Measurements from ENCODE around the gene SAMD1.
A peak's percentile ranks its signal among the peaks of the same experiment; 100 is the strongest.

SAMD1 gene

DNA sequence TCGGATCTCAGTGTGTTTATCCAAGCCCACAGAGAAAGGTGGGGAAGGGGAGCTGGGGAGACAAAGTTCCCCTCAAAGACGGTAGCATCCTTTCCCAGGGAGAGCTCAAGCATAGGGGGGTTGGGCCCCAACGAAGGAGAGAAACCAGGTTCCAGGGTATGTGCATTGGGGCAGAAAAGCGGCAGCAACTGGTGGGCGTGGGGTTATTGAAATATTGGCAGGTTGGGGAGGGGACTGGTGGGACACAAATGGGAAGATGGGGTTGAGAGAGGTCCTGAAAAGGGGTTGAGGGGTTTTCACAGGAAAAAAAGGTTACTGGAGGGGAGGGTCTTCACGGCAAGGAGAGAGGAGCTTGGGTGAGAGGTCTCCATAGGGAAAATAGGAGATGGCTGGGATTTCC, 44.8 kb upstream of the SAMD1 start:
- TF ChIP-seq, protein P1, sequence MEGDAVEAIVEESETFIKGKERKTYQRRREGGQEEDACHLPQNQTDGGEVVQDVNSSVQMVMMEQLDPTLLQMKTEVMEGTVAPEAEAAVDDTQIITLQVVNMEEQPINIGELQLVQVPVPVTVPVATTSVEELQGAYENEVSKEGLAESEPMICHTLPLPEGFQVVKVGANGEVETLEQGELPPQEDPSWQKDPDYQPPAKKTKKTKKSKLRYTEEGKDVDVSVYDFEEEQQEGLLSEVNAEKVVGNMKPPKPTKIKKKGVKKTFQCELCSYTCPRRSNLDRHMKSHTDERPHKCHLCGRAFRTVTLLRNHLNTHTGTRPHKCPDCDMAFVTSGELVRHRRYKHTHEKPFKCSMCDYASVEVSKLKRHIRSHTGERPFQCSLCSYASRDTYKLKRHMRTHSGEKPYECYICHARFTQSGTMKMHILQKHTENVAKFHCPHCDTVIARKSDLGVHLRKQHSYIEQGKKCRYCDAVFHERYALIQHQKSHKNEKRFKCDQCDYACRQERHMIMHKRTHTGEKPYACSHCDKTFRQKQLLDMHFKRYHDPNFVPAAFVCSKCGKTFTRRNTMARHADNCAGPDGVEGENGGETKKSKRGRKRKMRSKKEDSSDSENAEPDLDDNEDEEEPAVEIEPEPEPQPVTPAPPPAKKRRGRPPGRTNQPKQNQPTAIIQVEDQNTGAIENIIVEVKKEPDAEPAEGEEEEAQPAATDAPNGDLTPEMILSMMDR (IDR thresholded peaks at IDR 0.05; ENCODE audit: low read depth, low read length), result no peak
- Histone ChIP-seq H3K4me1 (no peaks in the 10 kb centered on the region), H3K36me3 (no peaks in the 10 kb centered on the region), H3K4me3 (ENCODE audit: low read depth, low read length) (peak overlapping the region; percentile 69), H3K9me3 (no peaks in the 10 kb centered on the region), H3K27me3 (no peaks in the 10 kb centered on the region)
- DNase-seq, result no peak

DNA sequence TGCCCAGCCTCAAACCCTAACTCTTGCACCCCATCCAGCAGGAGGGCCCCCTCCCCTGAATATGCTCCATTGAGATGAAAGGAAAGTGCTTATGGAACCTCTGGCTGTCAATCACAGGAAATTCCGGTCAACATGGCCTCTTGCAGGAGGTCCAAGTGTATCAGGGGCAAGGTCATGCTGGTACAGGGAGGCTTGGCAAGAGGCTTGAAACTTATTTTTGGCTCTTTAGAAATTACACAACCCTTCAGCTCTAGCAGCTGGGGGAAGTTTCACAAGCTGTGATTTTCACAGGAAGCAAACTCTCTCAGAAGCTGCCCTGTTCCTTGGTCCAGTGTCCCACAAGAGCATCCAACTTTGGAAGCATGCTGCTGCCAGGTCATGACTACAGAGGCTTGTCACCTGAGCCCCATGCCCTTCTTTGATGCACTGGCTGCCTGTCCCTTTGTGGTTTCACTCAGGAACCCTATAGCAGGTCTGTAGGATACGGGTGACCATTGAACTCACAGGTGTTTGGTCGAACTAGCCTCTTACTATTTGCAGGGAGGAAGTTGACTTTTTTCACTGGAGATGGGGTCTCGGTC, 37.5 kb upstream of the SAMD1 start:
- TF ChIP-seq, protein P1 (IDR thresholded peaks at IDR 0.05; ENCODE audit: low read depth, low read length), result no peak
- H3K27me3 ChIP-seq, result no peaks in the 10 kb centered on the region
- no peaks in the 10 kb centered on the region; the same call in 1 of the 2 replicates for H3K36me3 ChIP-seq
- H3K4me3 ChIP-seq (ENCODE audit: low read depth, low read length), result no peak overlapping the region
- no peaks in the 10 kb centered on the region for H3K4me1 ChIP-seq
- no peaks in the 10 kb centered on the region for H3K9me3 ChIP-seq
- DNase-seq, result no peak

DNA sequence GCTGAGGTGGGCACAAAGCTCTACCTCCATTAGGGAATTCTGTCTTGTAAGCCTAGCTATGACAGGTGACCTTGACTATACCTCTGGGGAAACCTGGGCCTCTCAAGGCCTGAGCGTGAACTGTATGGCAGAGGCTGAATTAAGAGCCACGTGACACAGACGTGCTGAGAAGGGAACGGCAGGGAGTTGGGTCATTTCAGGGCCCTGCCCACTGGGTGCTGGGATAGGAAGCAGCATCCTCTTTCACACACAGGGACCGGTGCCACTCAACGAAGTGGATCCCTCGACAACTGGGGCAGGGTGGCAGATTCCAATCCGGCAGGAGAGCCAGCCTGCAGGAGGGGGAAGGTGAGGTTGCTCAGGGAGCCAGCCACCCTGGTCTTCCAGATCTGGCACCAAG, 36.6 kb upstream of the SAMD1 start:
- Histone ChIP-seq H3K9me3 (no peaks in the 10 kb centered on the region), H3K4me3 (ENCODE audit: low read depth, low read length) (no peak overlapping the region), H3K27me3 (no peaks in the 10 kb centered on the region), H3K36me3 (no peaks in the 10 kb centered on the region; the same call in 1 of the 2 replicates), H3K4me1 (no peaks in the 10 kb centered on the region)
- DNase-seq, result no peak
- TF ChIP-seq, protein P1 (IDR thresholded peaks at IDR 0.05; ENCODE audit: low read depth, low read length), result no peak

DNA sequence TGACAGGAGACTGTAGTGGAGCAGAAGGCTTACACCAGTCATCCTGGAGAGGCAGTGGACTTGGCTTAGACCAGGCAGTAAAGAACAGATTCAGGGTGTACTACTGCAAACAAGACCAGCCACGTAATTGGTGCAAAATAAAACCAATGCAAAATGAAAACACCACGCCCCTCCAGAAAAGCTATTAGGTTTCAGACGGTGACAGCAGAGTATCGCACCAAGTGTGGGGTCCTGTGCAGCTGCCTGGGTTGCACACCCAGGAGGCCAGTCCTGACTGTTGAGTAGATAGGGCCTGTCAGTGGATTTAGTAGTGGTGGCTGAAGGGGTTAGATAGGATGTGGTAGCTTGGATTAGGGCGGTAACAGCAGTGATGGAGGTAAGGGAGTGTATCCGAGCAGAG, 32.4 kb upstream of the SAMD1 start:
- TF ChIP-seq, protein P1 (IDR thresholded peaks at IDR 0.05; ENCODE audit: low read depth, low read length), result no peak
- Histone ChIP-seq H3K36me3 (no peaks in the 10 kb centered on the region; the same call in 1 of the 2 replicates), H3K4me1 (peaks cover 9% of the 10 kb centered on the region), H3K9me3 (no peaks in the 10 kb centered on the region), H3K27me3 (no peaks in the 10 kb centered on the region), H3K4me3 (ENCODE audit: low read depth, low read length) (no peak overlapping the region)
- DNase-seq, result no peak

DNA sequence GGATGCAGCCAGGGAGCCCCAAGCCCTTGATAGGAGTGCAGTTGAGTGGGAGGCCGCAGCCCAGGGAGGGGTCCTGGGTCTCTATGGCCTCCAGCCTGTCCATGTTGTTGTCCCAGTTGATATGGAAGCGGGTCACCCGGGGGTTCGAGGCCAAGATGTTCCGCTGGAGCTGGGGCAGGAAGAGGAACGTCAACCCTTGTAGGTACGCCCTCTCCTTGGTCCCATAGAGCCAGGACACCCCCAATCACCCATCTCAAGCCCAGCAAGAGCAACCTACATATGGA, 29.9 kb upstream of the SAMD1 start:
- no peaks in the 10 kb centered on the region for H3K27me3 ChIP-seq
- H3K9me3 ChIP-seq, result no peaks in the 10 kb centered on the region
- DNase-seq, result no peak
- H3K4me1 ChIP-seq, result peaks cover 9% of the 10 kb centered on the region
- TF ChIP-seq, protein P1 (IDR thresholded peaks at IDR 0.05; ENCODE audit: low read depth, low read length), result no peak
- H3K4me3 ChIP-seq (ENCODE audit: low read depth, low read length), result no peak overlapping the region
- H3K36me3 ChIP-seq, result no peaks in the 10 kb centered on the region; the same call in 1 of the 2 replicates

DNA sequence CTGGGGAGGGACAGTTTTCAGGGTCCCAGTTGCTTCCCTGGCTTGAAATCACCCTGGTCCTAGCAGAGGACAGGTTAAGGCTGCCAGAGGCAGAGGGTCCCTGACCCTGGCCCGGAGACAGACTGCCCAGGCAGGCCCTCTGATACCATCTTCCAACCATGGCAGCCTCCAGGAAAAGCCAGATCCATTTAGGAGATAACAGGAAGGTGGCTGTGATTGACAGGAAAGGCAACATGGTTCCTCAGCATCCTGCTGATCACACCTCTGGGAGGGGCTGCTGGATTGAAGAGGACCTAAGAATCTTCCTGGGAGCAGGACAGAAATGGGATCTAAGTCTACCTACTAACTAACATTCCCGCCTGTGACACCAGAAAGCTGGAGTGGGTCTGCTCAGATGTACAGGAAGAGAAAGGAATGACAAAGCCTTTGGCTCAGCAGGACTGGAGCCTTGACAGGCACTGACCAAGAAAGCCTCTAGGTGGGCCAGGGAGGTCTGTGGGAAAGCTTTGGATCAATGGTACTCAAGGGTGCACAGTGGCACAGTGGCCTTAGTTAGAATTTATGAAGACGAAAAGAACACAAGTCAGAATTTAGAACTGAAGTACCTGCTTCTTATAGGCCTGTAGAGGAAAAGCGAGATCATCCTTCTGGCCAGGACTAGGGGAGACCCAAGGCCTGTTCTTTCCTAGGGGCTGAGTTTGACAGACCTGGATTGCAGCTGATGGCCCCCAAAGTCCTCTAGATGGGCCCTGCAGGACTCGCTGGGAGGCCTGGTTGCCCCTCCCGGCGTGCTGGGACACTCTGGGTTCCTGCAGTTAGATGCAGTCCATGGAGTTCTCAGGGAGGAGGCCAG, 29.3 kb upstream of the SAMD1 start:
- H3K27me3 ChIP-seq, result no peaks in the 10 kb centered on the region
- TF ChIP-seq, protein P1 (IDR thresholded peaks at IDR 0.05; ENCODE audit: low read depth, low read length), result no peak
- DNase-seq, result no peak
- peaks cover 9% of the 10 kb centered on the region for H3K4me1 ChIP-seq
- H3K4me3 ChIP-seq (ENCODE audit: low read depth, low read length), result no peak overlapping the region
- H3K9me3 ChIP-seq, result no peaks in the 10 kb centered on the region
- H3K36me3 ChIP-seq, result no peaks in the 10 kb centered on the region; the same call in 1 of the 2 replicates

Measured in BE2C (cell line).